K562 (cell line): ENCODE measurements around the gene CNPY3.

Source experiments
- EP300 ChIP-seq: IDR thresholded peaks from 2 replicates; pipeline ENCODE4 v1.6.1; 2012; ENCODE audit warnings: low read length, improper control_type of control experiment
- FOSL1 ChIP-seq: fragments of 200-800 bp; sonication (Bioruptor generic); conservative IDR thresholded peaks from 2 replicates; pipeline ENCODE4 v1.6.1; 2016; ENCODE audit warnings: missing genetic modification characterization, missing compliant biosample characterization
- FOXP1 ChIP-seq: sonication (generic); formaldehyde crosslinking; IDR thresholded peaks from 2 replicates; pipeline ENCODE4 v1.8.0; 2022; ENCODE audit warnings: mild to moderate bottlenecking, missing genetic modification reagents
- GABPA ChIP-seq: fragments of 200-800 bp; sonication (Bioruptor generic); conservative IDR thresholded peaks from 2 replicates; pipeline ENCODE4 v1.6.1; 2016; ENCODE audit warnings: low read depth, missing genetic modification characterization, missing compliant biosample characterization
- SMAD1 ChIP-seq: fragments of 150-350 bp; IDR thresholded peaks from 2 replicates; pipeline ENCODE4 v1.6.1; 2014; ENCODE audit warnings: low read length, low read depth; ENCODE audit not compliant: partially characterized antibody
- SMAD4 ChIP-seq: fragments of 250-450 bp; sonication (Bioruptor Pico); conservative IDR thresholded peaks from 2 replicates; pipeline ENCODE4 v1.8.0; 2021; ENCODE audit warnings: inconsistent platforms, mild to moderate bottlenecking, moderate library complexity
- SRF ChIP-seq, 2 experiments: fragments of 250-450, 450-650 bp in 1 of 2; sonication (Bioruptor Pico) in 1 of 2; sonication (generic) in 1 of 2; formaldehyde crosslinking; IDR thresholded peaks; 2 replicates each; pipeline versions ENCODE4 v1.5.0 to v1.5.1; 2020 to 2022; ENCODE audit warnings: mild to moderate bottlenecking in 1 of 2, missing genetic modification reagents in 1 of 2
- ZBED1 ChIP-seq: IDR thresholded peaks from 2 replicates; pipeline ENCODE4 v1.6.1; 2014
- ZNF24 ChIP-seq: fragments of 450-650 bp; IDR thresholded peaks from 2 replicates; pipeline ENCODE4 v1.6.1; 2016
- TF ChIP-seq, protein P1 (sequence below), 2 experiments: fragments of 450-650 bp; formaldehyde crosslinking in 1 of 2; IDR thresholded peaks; 2 replicates each; pipeline versions ENCODE4 v1.4.0 to v1.6.1; 2014 to 2020; ENCODE audit warnings: mild to moderate bottlenecking in 2 of 2, borderline replicate concordance in 1 of 2, low read depth in 1 of 2
- TF ChIP-seq, protein P2 (sequence below), 3 experiments: IDR thresholded peaks in 2 of 3; conservative IDR thresholded peaks in 1 of 3; 2 replicates each; pipeline ENCODE4 v1.5.1; 2011 to 2012; ENCODE audit warnings: low read length in 3 of 3, mild to moderate bottlenecking in 3 of 3, control low read depth in 2 of 3, improper control_type of control experiment in 1 of 3, inconsistent platforms in 1 of 3, low read depth in 1 of 3, mixed read lengths in 1 of 3, moderate library complexity in 1 of 3; ENCODE audit not compliant: insufficient read depth in 2 of 3
- TF ChIP-seq, protein P3 (sequence below): sonication (generic); formaldehyde crosslinking; IDR thresholded peaks from 2 replicates; pipeline ENCODE4 v1.9.0; 2022; ENCODE audit warnings: mild to moderate bottlenecking, missing genetic modification reagents

DNA sequence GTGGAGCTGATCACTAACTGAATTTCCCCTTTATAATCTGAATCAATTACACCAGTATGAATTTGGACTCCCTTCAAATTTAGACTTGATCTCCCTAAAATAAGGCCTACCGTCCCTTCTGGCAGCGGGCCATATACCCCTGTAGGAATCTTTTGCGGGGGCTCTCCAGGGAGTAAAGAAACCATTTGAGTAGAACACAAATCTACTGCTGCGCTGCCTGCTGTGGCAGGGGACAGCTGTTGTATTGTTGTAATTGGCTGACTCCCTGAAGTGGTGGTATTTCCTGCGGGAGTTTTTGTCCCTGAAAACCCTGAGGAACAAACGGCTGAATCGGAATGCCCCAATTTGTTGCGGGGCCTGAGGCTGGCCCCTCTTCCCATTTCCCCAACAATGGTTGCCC, 29.4 kb upstream of the CNPY3 start:
- TF ChIP-seq FOSL1 (tag) (no peak), SRF (CRISPR knock-in tag; IDR thresholded peaks at IDR 0.05) (no peak), SMAD1 (no peak), SMAD4 (CRISPR knock-in tag) (no peak), ZBED1 (no peak), FOXP1 (CRISPR knock-in tag) (no peak), ZNF24 (no peak), EP300 (no peak), GABPA (tag) (no peak)
- TF ChIP-seq, protein P1, sequence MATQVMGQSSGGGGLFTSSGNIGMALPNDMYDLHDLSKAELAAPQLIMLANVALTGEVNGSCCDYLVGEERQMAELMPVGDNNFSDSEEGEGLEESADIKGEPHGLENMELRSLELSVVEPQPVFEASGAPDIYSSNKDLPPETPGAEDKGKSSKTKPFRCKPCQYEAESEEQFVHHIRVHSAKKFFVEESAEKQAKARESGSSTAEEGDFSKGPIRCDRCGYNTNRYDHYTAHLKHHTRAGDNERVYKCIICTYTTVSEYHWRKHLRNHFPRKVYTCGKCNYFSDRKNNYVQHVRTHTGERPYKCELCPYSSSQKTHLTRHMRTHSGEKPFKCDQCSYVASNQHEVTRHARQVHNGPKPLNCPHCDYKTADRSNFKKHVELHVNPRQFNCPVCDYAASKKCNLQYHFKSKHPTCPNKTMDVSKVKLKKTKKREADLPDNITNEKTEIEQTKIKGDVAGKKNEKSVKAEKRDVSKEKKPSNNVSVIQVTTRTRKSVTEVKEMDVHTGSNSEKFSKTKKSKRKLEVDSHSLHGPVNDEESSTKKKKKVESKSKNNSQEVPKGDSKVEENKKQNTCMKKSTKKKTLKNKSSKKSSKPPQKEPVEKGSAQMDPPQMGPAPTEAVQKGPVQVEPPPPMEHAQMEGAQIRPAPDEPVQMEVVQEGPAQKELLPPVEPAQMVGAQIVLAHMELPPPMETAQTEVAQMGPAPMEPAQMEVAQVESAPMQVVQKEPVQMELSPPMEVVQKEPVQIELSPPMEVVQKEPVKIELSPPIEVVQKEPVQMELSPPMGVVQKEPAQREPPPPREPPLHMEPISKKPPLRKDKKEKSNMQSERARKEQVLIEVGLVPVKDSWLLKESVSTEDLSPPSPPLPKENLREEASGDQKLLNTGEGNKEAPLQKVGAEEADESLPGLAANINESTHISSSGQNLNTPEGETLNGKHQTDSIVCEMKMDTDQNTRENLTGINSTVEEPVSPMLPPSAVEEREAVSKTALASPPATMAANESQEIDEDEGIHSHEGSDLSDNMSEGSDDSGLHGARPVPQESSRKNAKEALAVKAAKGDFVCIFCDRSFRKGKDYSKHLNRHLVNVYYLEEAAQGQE (IDR thresholded peaks at IDR 0.05; ENCODE audit: borderline replicate concordance), result no peak
- TF ChIP-seq, protein P1 (CRISPR knock-in tag; IDR thresholded peaks at IDR 0.05; ENCODE audit: low read depth), result no peak
- TF ChIP-seq, protein P2, sequence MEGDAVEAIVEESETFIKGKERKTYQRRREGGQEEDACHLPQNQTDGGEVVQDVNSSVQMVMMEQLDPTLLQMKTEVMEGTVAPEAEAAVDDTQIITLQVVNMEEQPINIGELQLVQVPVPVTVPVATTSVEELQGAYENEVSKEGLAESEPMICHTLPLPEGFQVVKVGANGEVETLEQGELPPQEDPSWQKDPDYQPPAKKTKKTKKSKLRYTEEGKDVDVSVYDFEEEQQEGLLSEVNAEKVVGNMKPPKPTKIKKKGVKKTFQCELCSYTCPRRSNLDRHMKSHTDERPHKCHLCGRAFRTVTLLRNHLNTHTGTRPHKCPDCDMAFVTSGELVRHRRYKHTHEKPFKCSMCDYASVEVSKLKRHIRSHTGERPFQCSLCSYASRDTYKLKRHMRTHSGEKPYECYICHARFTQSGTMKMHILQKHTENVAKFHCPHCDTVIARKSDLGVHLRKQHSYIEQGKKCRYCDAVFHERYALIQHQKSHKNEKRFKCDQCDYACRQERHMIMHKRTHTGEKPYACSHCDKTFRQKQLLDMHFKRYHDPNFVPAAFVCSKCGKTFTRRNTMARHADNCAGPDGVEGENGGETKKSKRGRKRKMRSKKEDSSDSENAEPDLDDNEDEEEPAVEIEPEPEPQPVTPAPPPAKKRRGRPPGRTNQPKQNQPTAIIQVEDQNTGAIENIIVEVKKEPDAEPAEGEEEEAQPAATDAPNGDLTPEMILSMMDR (IDR thresholded peaks at IDR 0.05 in 2 of 3, conservative IDR thresholded peaks at IDR 0.05 in 1 of 3; ENCODE audit: insufficient read depth in 2 of 3, low read depth in 1 of 3, low read length in 3 of 3), result no peak
- TF ChIP-seq, protein P3, sequence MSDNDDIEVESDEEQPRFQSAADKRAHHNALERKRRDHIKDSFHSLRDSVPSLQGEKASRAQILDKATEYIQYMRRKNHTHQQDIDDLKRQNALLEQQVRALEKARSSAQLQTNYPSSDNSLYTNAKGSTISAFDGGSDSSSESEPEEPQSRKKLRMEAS (CRISPR knock-in tag), result no peak
